PC-3 (cell line): ENCODE results near the gene NFATC1. TPM values are rescaled to one million over a fixed set of nuclear protein-coding genes. Genes with fewer than 3 reads are reported as not detected.

Experiments
- ATAC-seq: fragments of 200-7000 bp; cut with Tn5 transposase; 2 replicates; pipeline ENCODE4 v1.9.1; 2020; ENCODE audit warnings: mild to moderate bottlenecking, moderate library complexity
- BruUV-seq: library from RNA; stranded (reverse); fragments of 400-500 nt; replicated peaks from 2 replicates; lab custom pipeline; 2021; lab: Mats Ljungman, UMichigan
- CTCF ChIA-PET: fragments of 300-600 bp; sonication (Branson Sonifier 250); formaldehyde crosslinking; loops from one replicate; lab custom pipeline; 2022; ENCODE audit warnings: antibody characterized with exemption; lab: Charles Lee
- POLR2A ChIA-PET: fragments of 300-600 bp; sonication (Branson Sonifier 250); formaldehyde crosslinking; loops from one replicate; lab custom pipeline; 2022; ENCODE audit warnings: antibody characterized with exemption; ENCODE audit not compliant: unreplicated experiment; lab: Charles Lee
- DNase-seq: peaks from one replicate; pipeline ENCODE4 v3.0.0-alpha.2; 2015
- H2AFZ ChIP-seq: fragments of 300-600 bp; sonication (generic); 2 replicates; pipeline ENCODE4 v1.6.0; 2016; ENCODE audit warnings: antibody characterized with exemption, low read length
- H3F3A ChIP-seq: fragments of 300-600 bp; sonication (generic); one replicate; pipeline ENCODE4 v1.6.0; 2017; ENCODE audit warnings: antibody characterized with exemption, low read length, control low read depth, mild to moderate bottlenecking; ENCODE audit not compliant: unreplicated experiment
- H3K27ac ChIP-seq: fragments of 300-600 bp; sonication (generic); 2 replicates; pipeline ENCODE4 v1.5.1; 2016; ENCODE audit warnings: mild to moderate bottlenecking, low read length
- H3K27me3 ChIP-seq: fragments of 300-600 bp; sonication (generic); 2 replicates; pipeline ENCODE4 v1.6.1; 2016; ENCODE audit warnings: low read length, mixed read lengths
- H3K36me3 ChIP-seq: fragments of 300-600 bp; sonication (generic); 2 replicates; pipeline ENCODE4 v1.6.1; 2016; ENCODE audit warnings: low read depth, mixed run types, low read length, mixed read lengths
- H3K4me1 ChIP-seq: fragments of 300-600 bp; sonication (generic); 2 replicates; pipeline ENCODE4 v1.5.1; 2016; ENCODE audit warnings: low read length; ENCODE audit not compliant: insufficient read depth
- H3K4me2 ChIP-seq: fragments of 300-600 bp; sonication (generic); 2 replicates; pipeline ENCODE4 v1.6.0; 2016; ENCODE audit warnings: low read length
- H3K4me3 ChIP-seq: fragments of 300-600 bp; sonication (generic); 2 replicates; pipeline ENCODE4 v1.5.1; 2016; ENCODE audit warnings: mild to moderate bottlenecking, low read length, mixed read lengths
- H3K79me2 ChIP-seq: fragments of 300-600 bp; sonication (generic); 2 replicates; pipeline ENCODE4 v1.6.1; 2017; ENCODE audit warnings: low read length, mixed read lengths
- H3K9ac ChIP-seq: fragments of 300-600 bp; sonication (generic); 2 replicates; pipeline ENCODE4 v1.6.0; 2016; ENCODE audit warnings: mild to moderate bottlenecking, low read length
- H3K9me2 ChIP-seq: fragments of 300-600 bp; sonication (generic); replicated peaks from 2 replicates; pipeline ENCODE4 v1.6.1; 2016; ENCODE audit warnings: mixed run types, low read length, mixed read lengths
- H3K9me3 ChIP-seq: fragments of 300-600 bp; sonication (generic); 2 replicates; pipeline ENCODE4 v1.6.1; 2016; ENCODE audit warnings: low read length, mixed read lengths
- H4K20me1 ChIP-seq: fragments of 300-600 bp; sonication (generic); 2 replicates; pipeline ENCODE4 v1.6.1; 2016; ENCODE audit warnings: low read length, mixed read lengths
- CTCF ChIP-seq: fragments of 300-600 bp; sonication (generic); conservative IDR thresholded peaks from 2 replicates; pipeline ENCODE4 v1.5.1; 2017; ENCODE audit warnings: antibody characterized with exemption, low read depth, mild to moderate bottlenecking, low read length
- EZH2 ChIP-seq: fragments of 300-600 bp; sonication (generic); IDR thresholded peaks from one replicate; pipeline ENCODE4 v1.6.1; 2017; ENCODE audit warnings: antibody characterized with exemption, mild to moderate bottlenecking, low read length; ENCODE audit not compliant: unreplicated experiment
- EZH2phosphoT487 ChIP-seq: fragments of 300-600 bp; sonication (generic); IDR thresholded peaks from 2 replicates; pipeline ENCODE4 v1.6.1; 2018; ENCODE audit warnings: mild to moderate bottlenecking, antibody characterized with exemption, low read length, borderline replicate concordance
- intact Hi-C: fragments of 100-400 bp; cut with micrococcal nuclease; formaldehyde crosslinking; loops from 2 replicates; pipeline ENCODE4 v1.9.0; 2023
- total RNA-seq: library from RNA; depleted of rRNA; stranded (reverse); fragments of >200 nt; gene quantifications from 2 replicates; pipeline ENCODE4 v1.2.3, GENCODE V29; 2014

NFATC1 gene
- total RNA-seq, 1 experiment from 2014 or later: 5.9 TPM

DNA sequence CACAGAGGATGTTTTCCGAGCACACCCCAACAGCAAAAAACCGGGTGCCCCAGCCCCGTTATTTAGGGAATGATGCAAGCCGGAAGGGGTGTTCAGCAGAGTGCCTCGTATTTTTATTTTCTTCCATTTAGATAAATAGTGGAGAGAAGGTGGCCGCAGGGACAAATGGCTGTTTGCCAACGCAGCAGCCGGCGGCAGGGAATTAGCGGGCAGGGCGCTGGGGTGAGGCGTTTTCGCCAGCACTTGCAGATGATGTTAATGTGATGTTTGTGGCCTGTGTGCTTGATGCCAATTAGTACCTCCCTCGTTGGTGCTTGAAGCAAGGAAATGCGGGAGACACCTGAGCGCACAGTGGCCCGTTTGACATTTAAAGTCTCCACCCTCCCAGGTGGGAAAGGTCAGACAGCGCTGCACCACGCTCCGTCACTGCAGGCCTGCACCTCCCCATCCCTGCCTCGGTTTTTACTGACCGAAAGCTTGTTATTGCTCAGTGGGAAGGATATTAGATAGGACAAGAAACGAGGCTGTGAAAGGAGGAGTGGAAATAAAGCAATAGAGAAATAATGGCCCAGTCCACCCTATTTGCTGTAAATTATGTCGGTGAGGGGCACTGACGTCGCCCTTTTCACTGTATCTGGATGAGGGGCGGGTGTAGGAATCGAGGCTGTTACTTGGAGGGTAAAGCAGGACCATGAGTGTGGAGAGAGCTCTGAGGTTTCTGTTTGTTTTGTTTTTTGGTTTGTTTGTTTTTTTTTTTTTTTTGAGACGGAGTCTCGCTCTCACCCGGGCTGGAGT is 39.1 kb downstream of the NFATC1 start:
- H3K9me3 ChIP-seq: no peaks in the 10 kb centered on the region

DNA sequence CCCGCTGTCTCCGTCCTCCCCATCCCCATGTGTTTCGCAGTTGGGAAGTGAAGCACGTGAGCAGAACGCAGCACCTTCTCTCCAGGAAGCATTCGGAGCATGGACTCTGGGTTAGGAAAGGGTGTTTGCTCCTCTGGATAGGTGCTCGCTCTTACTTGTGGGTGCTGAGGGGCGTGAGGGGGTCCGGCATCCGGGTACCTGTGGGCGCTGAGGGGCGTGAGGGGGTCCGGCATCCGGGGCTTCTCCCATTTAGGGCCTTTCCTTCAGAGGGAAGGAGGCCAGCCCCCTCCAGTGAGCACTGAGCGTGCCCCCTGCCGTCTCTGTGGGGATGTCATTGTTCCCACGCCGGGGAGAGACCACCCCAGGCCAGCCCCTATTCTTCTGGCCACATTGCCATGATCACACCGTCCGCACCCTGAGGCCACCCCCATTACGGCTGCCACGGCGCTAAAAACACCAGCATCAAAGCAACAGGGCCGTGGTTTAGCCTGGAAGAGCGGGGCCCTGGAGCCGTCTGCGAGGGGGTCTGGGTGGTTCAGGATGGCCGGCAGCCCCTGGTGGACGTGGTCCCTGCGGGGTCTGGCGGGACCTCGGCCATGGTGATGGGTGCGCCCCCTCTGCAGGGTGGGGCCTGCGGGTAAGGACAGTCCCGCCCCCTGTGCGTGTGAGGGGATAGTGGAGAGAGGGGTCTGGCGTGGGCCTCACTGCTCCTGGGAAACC is 41.0 kb downstream of the NFATC1 start:
- no peak for TF ChIP-seq EZH2
- TF ChIP-seq EZH2phosphoT487: no peak
- TF ChIP-seq CTCF: no peak
- H3K4me2 ChIP-seq: no peak overlapping the region
- BruUV-seq: no TSS peak
- CTCF ChIA-PET: no interaction called here
- no peak overlapping the region for H2AFZ ChIP-seq
- H3K9ac ChIP-seq: no peak overlapping the region
- no peaks in the 10 kb centered on the region for H3F3A ChIP-seq
- no peak overlapping the region for H3K4me3 ChIP-seq
- intact Hi-C loops: no loop called here
- H3K4me1 ChIP-seq: peaks cover 12% of the 10 kb centered on the region; the same call in 1 of the 2 replicates
- no peaks in the 10 kb centered on the region for H3K9me3 ChIP-seq
- ATAC-seq: no peak
- no peaks in the 10 kb centered on the region for H3K36me3 ChIP-seq
- no peaks in the 10 kb centered on the region for H3K79me2 ChIP-seq
- H3K9me2 ChIP-seq: no peaks in the 10 kb centered on the region
- H3K27ac ChIP-seq: no peak overlapping the region
- POLR2A ChIA-PET: no interaction called here
- H4K20me1 ChIP-seq: no peaks in the 10 kb centered on the region
- H3K27me3 ChIP-seq: no peaks in the 10 kb centered on the region
- no peak for DNase-seq

More for the DNA sequence above, 39.1 kb downstream of the NFATC1 start:
- peaks cover 11% of the 10 kb centered on the region; the same call in 1 of the 2 replicates for H3K4me1 ChIP-seq
- no peaks in the 10 kb centered on the region for H3K36me3 ChIP-seq
- intact Hi-C loops: no loop called here
- ATAC-seq: no peak
- H4K20me1 ChIP-seq: no peaks in the 10 kb centered on the region
- no peaks in the 10 kb centered on the region for H3K79me2 ChIP-seq
- no peaks in the 10 kb centered on the region for H3F3A ChIP-seq
- TF ChIP-seq EZH2phosphoT487 (no peak), EZH2 (no peak), CTCF (no peak)
- H3K27ac ChIP-seq: no peak overlapping the region
- no peak overlapping the region for H3K4me3 ChIP-seq
- no peak overlapping the region for H2AFZ ChIP-seq
- BruUV-seq: no TSS peak
- H3K4me2 ChIP-seq: no peak overlapping the region
- no peaks in the 10 kb centered on the region for H3K9me2 ChIP-seq
- H3K9ac ChIP-seq: no peak overlapping the region
- CTCF ChIA-PET: no interaction called here
- POLR2A ChIA-PET: no interaction called here
- no peak for DNase-seq
- H3K27me3 ChIP-seq: no peaks in the 10 kb centered on the region
